GM19397 (cell line): ENCODE measurements around the gene NYNRIN.
"Not testable (repeated sequence)": the region's sequence is repeated elsewhere in the genome, so short reads cannot be mapped to it uniquely, and the experiment has no call there.

Experiments used
- ATAC-seq: cut with Tn5 transposase; IDR thresholded peaks from one replicate; pipeline ENCODE4 v1.9.1; 2021; ENCODE audit warnings: mild to moderate bottlenecking, moderate library complexity; ENCODE audit not compliant: unreplicated experiment

The NYNRIN gene

DNA sequence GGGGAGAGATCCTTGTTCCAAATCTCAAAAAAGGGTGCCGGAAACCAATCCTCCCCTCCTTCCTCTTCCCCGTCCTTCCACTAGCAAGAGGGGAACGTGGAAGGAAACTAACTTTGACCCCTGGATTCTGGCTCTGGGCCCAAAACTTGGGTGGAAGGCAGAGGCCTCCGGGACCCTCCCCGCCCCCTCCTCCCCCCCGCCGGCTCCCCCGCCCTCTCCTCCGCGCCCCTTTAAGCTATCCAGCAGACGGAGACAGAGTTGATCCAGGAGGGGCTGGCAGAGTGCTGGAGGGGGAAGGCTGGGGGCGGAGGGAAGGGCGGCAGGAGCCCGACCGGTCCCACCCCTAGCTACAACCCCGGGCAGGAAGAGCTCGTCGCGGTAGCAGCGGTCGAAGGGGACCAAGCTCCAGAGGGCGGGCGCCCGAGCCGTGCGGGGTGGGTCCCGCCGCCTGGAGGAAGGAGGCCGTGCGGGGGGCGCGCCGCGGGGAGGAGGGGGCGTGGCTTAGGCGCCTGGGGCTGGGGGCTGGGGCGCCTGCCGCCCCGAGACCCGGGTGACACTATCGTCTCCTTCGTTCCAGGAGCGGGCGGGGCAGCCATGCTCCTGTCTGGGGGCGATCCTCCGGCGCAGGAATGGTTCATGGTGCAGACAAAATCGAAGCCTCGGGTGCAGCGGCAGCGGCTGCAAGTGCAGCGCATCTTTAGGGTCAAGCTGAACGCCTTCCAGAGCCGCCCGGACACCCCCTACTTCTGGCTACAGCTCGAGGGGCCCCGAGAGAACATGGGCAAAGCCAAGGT lies at the start of gene NYNRIN:
Gene NYNRIN, plus strand, starts transcription at position 351 of the 794 bp plus-strand sequence. Its CDS starts 244 bp downstream, at position 595.
- ATAC-seq = no peak

DNA sequence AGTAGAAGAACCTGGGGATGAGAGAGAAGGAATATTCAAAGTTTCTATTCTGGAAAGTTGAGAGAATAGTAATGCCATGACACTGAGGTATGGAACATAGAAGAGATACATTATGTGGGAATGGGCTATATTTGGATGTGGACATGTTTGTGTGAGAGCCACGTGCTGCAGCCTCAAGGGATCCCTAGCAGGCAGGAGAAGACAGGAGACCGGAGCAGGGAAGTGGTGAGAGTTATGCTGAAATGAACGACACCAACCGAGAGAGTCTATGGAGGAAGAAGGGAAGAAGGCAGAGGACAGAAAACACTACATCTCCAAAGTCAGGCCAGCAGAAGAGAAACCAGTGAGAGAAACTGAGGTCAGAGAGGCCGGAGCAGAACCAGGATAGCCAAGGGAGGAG lies 49.1 kb upstream of the NYNRIN start:
- no peak for ATAC-seq

DNA sequence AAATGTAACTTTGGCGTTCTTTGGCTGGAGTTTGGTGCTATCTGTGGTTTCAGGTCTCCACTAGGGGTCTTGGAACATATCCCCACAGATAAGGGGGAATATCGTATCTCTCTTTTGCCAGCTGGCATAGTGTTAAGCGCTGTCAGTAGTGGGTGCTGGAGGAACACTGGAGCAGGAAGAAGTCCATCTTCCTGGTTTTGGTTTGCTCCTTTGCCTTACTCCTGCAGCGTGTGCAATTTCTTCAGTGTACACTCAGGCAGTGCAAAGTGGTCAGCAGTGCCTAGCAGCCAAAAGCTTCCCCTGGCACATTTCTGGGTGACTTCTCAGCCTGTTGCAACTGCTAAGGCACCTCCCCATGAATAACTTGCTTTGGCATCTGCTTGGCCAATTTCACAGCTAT lies 47.3 kb upstream of the NYNRIN start:
- no peak for ATAC-seq

DNA sequence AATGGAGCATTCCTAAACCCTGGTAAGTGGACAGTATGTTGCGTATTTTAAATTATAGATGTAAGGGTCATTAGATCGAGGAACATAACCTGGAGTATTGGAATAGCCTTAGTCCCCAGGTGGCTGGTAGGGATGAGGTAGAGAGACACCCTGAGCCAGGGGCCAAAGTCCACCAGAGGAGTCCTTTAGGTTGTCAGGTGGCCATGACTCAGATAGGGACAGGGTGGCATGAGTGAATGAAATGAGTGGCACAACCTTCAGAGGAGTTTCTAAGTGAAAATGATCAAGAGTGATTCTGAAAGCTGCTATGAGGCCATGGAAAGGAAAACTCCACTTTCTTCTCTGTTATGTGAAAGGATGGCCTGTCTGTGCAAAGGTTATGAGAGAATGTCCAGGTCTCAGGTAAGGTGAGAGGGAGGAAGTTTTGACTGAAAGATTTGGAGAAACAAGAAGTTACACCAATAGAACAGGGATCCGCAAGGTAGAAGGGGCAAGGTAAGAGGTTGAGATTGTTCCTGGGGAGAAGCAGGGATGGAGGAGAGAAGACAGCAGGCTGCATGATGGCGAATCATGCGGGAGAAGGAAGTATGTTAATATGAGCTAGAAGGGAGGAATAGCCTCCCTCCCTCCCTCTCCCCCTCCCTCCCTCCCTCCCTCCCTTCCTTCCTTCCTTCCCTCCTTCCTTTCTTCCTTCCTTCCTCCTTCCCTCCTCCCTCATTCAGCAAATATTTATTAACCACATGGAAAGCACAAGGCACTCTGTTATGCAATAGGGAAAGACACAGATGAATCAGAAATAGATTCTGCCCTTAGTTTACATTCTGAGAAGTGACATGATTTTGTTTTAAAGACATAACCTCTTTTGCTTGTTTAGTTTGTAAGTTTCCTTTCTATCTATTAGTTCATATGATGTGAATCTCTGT lies 45.0 kb upstream of the NYNRIN start:
- ATAC-seq = no peak

DNA sequence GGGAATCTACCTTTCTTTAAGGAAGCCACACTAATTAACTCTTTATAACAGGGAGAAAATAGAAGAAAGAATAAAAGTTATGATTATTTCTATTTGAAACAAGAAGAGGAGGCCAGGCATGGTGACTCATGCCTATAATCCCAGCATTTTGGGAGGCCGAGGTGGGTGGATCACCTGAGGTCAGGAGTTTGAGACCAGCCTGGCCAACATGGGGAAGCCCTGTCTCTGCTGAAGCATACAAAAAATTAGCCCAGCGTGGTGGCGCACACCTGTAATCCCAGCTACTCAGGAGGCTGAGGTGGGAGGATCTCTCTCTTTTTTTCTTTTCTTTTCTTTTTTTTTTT lies 44.3 kb upstream of the NYNRIN start:
- ATAC-seq = not testable (repeated sequence)

DNA sequence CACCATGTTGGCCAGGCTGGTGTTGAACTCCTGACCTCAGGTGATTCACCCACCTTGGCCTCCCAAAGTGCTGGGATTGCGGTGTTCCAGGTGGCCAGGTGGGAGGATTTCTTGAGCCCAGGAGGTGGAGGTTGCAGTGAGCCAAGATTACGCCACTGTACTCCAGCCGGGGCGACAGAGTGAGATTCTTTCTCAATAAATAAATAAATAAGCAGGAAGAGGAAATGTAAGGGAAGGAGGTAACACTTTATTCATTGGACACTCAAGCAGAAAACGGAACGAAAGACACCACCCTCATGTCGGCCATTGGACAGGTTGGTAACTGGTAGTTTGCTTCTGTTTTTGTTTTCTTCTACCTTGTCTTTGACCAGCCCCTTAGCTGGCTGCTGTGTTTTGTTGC lies 43.8 kb upstream of the NYNRIN start:
- no peak for ATAC-seq

DNA sequence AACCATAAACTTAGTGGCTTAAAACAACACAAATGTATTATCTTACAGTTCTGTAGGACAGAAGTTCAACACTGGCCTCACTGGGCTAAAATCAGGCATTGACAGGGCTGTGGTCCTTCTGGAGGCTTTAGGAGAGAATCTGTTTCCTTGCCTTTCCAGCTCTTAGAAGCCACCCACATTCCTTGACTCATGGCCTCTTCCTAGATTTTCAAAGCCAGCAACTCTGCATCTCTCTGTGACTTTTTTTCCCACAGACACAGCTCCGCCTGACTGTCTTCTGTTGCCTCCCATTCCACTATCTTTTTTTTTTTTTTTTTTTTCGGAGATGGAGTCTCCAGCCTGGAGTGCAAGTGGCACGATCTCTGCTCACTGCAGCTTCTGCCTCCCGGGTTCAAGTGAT lies 42.6 kb upstream of the NYNRIN start:
- ATAC-seq = no peak

DNA sequence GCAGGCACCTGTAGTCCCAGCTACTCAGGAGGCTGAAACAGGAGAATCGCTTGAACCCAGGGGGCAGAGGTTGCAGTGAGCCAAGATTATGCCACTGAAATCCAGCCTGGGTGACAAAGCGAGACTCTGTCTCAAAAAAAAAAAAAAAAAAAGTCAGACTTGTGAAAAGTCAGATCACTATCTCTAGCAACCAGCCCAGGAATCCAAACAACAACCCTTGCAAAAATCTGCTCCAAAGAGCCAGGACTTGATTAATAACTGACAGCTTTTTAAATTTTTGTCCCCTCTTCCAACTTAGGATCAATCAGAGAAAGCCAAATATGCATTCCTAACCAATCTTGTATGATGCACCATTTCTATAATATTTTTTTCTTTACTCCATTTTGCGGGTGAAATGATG lies 38.5 kb upstream of the NYNRIN start:
- no peak for ATAC-seq

DNA sequence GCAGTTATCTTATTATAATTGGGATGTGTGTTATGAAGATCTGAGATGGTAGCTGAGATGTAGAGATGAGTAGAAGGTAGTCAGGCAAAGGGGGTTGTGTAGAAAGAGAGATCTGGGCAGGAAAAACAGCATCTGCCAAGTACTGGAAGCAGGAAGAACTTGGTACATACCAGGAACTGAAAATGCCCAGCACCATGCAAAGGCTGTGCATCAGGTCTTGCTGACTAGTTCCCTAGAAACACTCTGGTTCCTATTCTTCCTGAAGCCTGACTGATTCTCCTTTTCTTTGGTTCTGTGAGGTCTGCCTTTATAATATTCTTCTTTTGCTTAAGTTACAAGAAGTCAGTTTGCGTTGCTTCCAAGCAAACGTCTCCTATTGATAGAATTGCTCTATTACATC lies 37.5 kb upstream of the NYNRIN start:
- no peak for ATAC-seq

DNA sequence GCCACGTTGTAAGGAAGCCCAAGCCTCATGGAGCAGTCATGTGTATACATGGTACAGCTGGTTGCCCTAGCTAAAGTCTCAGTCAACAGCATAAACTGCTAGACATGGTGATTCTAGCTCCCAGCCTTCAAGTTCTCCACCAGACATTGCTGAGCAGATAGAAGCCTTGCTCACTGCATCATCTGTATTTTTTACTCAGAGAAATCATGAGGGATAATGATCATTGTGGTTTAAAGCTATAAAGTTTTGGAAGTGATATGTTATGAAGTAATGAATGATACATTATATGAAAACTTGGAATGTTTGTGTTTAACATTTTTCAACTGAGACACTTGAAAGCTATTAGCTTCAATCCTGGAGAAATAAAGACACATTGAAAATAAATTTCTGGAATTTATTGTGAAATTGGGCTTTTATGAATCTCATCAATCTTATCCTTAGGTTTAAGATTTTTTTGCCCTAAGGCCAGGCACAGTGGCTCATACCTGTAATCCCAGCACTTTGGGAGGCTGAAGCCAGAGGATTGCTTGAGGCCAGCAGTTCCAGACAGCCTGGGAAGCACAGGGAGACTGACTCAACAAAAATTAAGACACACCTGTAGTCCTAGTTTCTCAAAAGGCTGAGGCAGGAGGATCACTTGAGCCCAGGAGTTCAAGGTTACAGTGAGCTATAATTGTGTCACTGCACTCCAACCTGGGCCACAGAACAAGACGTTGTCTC lies 36.4 kb upstream of the NYNRIN start:
- no peak for ATAC-seq

DNA sequence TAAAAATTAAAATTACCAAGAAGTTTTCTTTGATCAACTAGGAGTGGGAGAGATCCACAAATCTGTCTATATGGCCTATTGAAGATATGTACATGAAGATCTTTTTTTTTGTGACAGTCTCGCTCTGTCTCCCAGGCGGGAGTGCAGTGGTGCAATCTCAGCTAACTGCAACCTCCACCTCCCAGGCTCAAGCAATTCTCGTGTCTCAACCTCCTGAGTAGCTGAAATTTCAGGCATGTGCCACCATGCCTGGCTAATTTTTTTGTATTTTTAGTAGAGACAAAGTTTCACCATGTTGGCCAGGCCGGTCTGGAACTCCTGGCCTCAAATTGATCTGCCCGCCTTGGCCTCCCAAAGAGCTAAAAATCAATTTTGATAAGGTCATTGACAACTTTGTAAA lies 35.4 kb upstream of the NYNRIN start:
- no peak for ATAC-seq

DNA sequence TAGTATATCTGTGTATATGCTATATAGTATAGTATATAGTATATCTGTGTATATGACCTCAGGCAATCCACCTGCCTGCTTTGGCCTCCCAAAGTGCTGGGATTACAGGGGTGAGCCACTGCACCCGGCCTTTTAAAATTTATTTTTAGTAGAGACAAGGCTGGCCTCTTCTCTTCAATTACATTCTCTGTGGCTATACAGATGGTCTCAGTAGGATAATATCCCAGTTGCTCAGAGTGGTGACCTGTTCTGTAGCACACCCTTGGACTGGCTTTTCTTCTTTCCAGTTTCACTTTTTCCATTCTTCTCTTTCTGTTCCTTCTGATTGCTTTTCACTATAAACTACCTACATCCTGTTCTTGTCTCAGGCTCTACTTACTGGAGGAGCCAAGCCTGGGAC lies 34.0 kb upstream of the NYNRIN start:
- ATAC-seq = no peak

DNA sequence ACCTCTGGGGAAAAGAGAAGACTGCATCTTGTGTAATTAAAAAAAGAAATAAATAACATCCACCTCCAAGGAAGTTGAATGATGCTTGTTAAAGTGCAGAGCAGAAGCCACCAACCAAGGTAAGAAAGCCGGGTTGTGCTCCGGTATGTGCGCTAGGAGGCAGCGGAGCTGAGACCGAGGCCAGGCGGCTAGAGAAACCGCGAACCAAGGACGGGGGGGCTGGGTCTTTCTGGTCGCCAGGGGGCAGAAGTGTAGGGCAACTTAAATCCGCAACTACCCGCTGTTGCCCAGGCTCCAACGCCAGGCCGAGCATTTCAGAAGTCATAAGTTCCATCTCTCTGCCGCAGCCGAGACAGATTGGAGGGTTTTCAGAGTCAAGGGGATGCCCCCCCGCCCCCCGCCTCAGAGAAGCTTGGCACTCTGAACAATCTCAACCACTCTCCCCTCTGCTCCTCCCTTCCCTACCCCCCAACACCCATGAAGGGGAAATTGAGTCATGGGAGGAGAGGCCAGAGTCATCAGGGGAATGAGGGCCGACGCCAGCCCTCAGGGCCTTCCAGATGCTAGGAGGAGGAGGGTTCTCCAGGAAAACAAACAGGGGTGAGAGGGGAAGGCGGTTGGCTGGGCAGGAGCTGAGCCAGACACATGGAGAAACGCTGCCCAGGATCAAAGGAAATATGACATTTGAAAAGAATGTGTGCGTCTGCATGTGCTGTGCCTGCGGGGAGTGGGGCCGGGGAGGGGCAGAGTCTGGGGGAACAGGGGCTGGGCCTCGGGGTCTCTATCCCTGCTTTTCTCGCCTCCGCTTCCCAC lies 33.0 kb upstream of the NYNRIN start:
- ATAC-seq = peak; percentile 34

DNA sequence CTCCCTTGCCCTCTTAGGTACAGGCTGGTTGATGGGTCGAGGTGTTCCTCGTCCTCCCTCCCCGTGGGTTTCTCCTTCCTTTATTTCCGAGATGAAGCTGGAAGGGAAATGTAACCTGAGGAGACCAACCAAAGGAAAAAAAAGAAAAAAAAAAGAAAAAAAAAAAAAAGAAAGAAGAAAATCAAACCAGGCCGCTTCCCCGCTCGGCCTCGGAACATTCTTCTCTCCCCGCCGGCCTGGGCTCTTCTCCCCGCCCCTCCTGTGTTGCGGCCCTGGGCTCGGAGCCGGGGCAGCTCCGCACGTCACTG lies 32.4 kb upstream of the NYNRIN start:
- ATAC-seq = no peak

DNA sequence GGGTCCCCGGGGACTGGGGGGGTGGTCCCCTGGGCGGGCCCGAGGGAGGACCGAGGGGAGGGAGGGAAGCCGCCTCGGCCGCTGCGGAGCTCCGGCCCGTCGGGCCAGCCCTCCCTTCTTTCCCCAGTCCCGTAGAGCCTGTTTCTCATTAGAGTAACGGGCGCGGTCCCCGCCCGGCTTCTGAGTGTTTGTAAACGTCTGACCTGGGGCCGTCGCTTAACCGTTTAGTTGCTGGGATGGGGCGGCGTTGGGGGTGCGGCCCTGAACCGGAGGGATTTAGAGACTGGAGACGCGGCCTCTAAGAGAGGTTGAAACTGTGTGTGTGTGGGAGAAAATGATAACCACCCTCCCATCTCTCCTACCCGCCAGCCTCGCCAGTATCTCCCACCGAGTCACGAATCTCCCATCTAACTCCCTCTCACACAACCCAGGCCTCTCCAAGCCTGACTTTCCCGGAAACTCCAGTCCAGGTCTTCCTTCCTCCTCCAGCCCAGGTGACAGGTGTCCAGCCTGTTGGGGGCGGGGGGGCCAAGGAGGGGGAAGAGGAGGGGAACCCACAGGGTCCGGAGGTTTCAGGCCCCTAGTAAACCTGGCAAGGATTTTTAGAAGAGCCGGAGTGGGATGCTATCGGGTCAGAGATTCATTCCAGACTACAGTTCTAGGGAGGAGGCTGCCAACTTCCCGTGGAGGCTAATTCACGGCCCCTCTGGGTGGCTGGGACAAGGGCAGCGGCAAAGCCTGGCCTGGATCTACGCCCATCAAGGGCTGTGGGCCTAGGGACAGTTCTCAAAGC lies 31.9 kb upstream of the NYNRIN start:
- peak; percentile 67 for ATAC-seq

DNA sequence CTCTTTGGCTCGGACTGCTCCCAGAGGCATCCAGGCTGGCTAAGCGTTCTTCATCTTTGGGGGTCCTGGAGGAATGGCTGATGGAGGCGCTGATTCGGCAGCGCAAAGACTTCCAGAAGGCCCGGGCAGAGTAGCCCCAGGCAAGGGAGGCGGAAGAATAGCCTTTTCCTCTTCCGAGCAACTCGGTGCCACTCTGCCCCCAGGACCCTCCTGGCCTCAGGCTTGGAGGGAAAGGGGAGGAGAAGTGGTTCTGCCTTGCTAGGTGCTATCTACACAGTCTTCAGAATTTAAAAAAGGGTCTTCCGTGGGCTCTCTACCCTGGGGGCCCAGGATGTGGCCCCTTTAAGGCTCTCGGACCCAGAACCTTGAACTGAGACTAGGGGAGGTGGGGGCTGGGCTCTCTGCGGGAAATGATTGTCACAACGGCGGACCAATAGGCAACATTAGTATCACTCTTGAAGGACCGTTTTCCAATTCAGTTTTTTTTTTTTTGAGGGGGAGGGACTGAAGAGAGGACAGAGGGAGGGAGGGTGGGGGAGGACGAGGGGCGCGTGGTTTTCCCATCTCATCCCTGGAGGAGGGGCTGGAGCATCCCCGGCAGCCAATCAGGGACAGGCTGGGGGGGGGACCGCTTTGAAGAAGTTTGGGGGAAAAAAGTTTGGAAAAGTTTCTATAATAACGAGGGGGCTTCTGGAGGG lies 31.1 kb upstream of the NYNRIN start, which contains the start of gene NFATC4:
Gene NFATC4, plus strand, starts transcription at position 671 of the 698 bp plus-strand sequence. CDS start 157 bp downstream, outside the sequence.
- ATAC-seq = peak; percentile 2

DNA sequence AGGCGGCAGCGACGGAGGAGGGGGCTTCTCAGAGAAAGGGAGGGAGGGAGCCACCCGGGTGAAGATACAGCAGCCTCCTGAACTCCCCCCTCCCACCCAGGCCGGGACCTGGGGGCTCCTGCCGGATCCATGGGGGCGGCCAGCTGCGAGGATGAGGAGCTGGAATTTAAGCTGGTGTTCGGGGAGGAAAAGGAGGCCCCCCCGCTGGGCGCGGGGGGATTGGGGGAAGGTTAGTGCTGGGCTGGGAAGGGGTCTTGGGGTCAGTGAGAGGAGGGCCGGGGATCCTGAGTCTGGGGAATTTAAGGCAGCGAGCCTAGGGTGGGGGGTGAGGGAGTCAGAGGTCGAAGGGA lies 30.6 kb upstream of the NYNRIN start:
- no peak for ATAC-seq

DNA sequence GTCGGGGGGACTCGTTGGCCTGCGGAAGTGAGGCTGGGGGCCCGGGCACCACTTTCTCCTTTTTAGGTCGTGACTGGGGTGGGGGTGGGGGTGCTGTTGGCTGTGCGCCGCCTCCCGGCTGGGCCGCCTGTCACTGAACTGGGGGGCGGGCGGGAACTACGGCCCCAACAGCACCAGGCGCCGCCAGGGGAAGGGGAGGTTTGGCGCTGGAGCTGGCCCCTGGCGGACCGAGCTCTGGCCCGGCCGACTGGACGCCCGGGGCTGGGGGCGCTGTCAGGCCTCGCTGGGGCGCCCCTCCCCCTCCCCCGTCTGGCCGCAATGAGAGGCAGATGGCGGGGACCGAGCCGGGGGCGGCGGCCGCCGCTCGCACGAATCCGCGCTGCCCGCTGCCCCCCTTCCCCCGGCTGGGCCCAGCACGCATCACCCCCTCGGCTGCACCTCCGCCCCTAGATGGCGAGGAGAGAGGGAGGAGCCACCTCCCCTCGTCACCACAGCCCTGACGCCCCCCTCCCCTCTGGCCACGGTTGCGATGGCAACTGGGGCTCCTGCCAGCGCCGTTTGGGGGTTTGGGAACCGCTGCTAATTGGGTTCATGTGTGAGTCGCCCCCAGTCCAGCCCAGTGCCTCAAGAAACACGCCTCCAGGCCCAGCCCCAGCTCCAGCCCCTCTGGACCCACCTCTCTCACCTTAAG lies 30.1 kb upstream of the NYNRIN start:
- ATAC-seq = no peak

DNA sequence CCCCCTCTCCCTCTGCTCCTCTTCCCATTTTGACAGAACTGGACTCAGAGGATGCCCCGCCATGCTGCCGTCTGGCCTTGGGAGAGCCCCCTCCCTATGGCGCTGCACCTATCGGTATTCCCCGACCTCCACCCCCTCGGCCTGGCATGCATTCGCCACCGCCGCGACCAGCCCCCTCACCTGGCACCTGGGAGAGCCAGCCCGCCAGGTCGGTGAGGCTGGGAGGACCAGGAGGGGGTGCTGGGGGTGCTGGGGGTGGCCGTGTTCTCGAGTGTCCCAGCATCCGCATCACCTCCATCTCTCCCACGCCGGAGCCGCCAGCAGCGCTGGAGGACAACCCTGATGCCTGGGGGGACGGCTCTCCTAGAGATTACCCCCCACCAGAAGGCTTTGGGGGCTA lies 29.3 kb upstream of the NYNRIN start:
- ATAC-seq = no peak
